GM23338 (cell line): ENCODE results near the gene PHC1. TPM values are rescaled to one million over a fixed set of nuclear protein-coding genes. Genes with fewer than 3 reads are reported as not detected.

Source experiments
- ATAC-seq: fragments of 200-7000 bp; cut with Tn5 transposase; 3 replicates; pipeline ENCODE4 v1.9.1; 2020
- DNase-seq: peaks from one replicate; pipeline ENCODE4 v3.0.0-alpha.2; 2015; ENCODE audit warnings: low spot score
- H2AFZ ChIP-seq: fragments of 200-600 bp; sonication (generic); 2 replicates; pipeline ENCODE4 v1.8.0; 2016; ENCODE audit warnings: antibody characterized with exemption, mild to moderate bottlenecking, moderate library complexity
- H3F3A ChIP-seq: fragments of 200-600 bp; sonication (generic); replicated peaks from 2 replicates; pipeline ENCODE4 v1.8.0; 2017; ENCODE audit warnings: antibody characterized with exemption, mixed run types, low read depth
- H3K27ac ChIP-seq: fragments of 200-600 bp; sonication (generic); 2 replicates; pipeline ENCODE4 v1.6.1; 2016; ENCODE audit warnings: low read depth
- H3K27me3 ChIP-seq: fragments of 200-600 bp; sonication (generic); 2 replicates; pipeline ENCODE4 v1.8.0; 2016; ENCODE audit warnings: mild to moderate bottlenecking, mixed run types, moderate library complexity; ENCODE audit not compliant: insufficient read depth
- H3K36me3 ChIP-seq: fragments of 200-600 bp; sonication (generic); 2 replicates; pipeline ENCODE4 v1.8.0; 2016; ENCODE audit warnings: mild to moderate bottlenecking; ENCODE audit not compliant: insufficient read depth
- H3K4me1 ChIP-seq: fragments of 200-600 bp; sonication (generic); 2 replicates; pipeline ENCODE4 v1.8.0; 2016; ENCODE audit warnings: mild to moderate bottlenecking, moderate library complexity; ENCODE audit not compliant: insufficient read depth
- H3K4me2 ChIP-seq: fragments of 200-600 bp; sonication (generic); 2 replicates; pipeline ENCODE4 v1.7.1; 2017; ENCODE audit warnings: mixed run types
- H3K4me3 ChIP-seq: fragments of 200-600 bp; sonication (generic); 2 replicates; pipeline ENCODE4 v1.6.1; 2016; ENCODE audit warnings: mixed run types
- H3K79me2 ChIP-seq: fragments of 200-600 bp; sonication (generic); replicated peaks from 2 replicates; pipeline ENCODE4 v1.8.0; 2017; ENCODE audit warnings: mild to moderate bottlenecking; ENCODE audit not compliant: insufficient read depth
- H3K9me2 ChIP-seq: fragments of 200-600 bp; sonication (generic); 2 replicates; pipeline ENCODE4 v1.8.0; 2017; ENCODE audit not compliant: insufficient read depth
- H4K20me1 ChIP-seq: fragments of 200-600 bp; sonication (generic); replicated peaks from 2 replicates; pipeline ENCODE4 v1.8.0; 2017; ENCODE audit warnings: mild to moderate bottlenecking; ENCODE audit not compliant: insufficient read depth
- H3K27ac Mint-ChIP-seq: 2 replicates; pipeline ENCODE4 v1.8.0; 2020; ENCODE audit warnings: inconsistent platforms, mild to moderate bottlenecking, moderate library complexity, mixed read lengths
- H3K27me3 Mint-ChIP-seq: 3 replicates; pipeline ENCODE4 v1.8.0; 2022; ENCODE audit warnings: low read depth, mild to moderate bottlenecking, moderate library complexity, mixed read lengths, inconsistent platforms; ENCODE audit not compliant: insufficient read depth, poor library complexity
- H3K36me3 Mint-ChIP-seq: 3 replicates; pipeline ENCODE4 v1.8.0; 2021; ENCODE audit warnings: low read depth, mild to moderate bottlenecking, inconsistent platforms, moderate library complexity, mixed read lengths
- H3K4me1 Mint-ChIP-seq: 3 replicates; pipeline ENCODE4 v1.8.0; 2020; ENCODE audit warnings: mild to moderate bottlenecking, inconsistent platforms, mixed read lengths
- H3K4me3 Mint-ChIP-seq: 3 replicates; pipeline ENCODE4 v1.8.0; 2021; ENCODE audit warnings: moderate library complexity, mild to moderate bottlenecking, inconsistent platforms, mixed read lengths
- H3K9me3 Mint-ChIP-seq: 3 replicates; pipeline ENCODE4 v1.8.0; 2020; ENCODE audit warnings: moderate library complexity, mild to moderate bottlenecking, inconsistent platforms, mixed read lengths
- CTCF ChIP-seq, 2 experiments: fragments of 200-600 bp in 1 of 2; sonication (generic) in 1 of 2; conservative IDR thresholded peaks; 2 replicates each; pipeline versions ENCODE4 v1.5.1 to v1.6.1; 2016 to 2017; ENCODE audit warnings: antibody characterized with exemption in 2 of 2, low read depth in 2 of 2, mild to moderate bottlenecking in 2 of 2, moderate library complexity in 1 of 2
- EZH2 ChIP-seq: fragments of 200-600 bp; sonication (generic); IDR thresholded peaks from one replicate; pipeline ENCODE4 v1.8.0; 2017; ENCODE audit warnings: antibody characterized with exemption, mild to moderate bottlenecking, low read depth; ENCODE audit not compliant: unreplicated experiment
- JUNB ChIP-seq: IDR thresholded peaks from one replicate; pipeline ENCODE4 v1.6.1; 2016; ENCODE audit warnings: antibody characterized with exemption; ENCODE audit not compliant: unreplicated experiment
- ZNF331 ChIP-seq: fragments of 250-450 bp; sonication (Bioruptor Pico); IDR thresholded peaks from 2 replicates; pipeline ENCODE4 v1.5.0; 2020; ENCODE audit warnings: low read depth, mild to moderate bottlenecking, moderate library complexity
- ZNF462 ChIP-seq: fragments of 250-450 bp; sonication (Bioruptor Pico); IDR thresholded peaks from 2 replicates; pipeline ENCODE4 v1.5.0; 2020; ENCODE audit warnings: mild to moderate bottlenecking, moderate library complexity
- polyA plus RNA-seq: library from polyadenylated mRNA; unstranded; fragments of >200 nt; fragmentation: Nextera tagmentation; extraction: Ambion mirVana; gene quantifications from 2 replicates; pipeline ENCODE4 v1.2.1, GENCODE V29; 2016
- total RNA-seq: library from RNA; depleted of rRNA; stranded (reverse); fragments of >200 nt; shearing (Covaris generic); gene quantifications from 2 replicates; pipeline ENCODE4 v1.2.3, GENCODE V29; 2014

The PHC1 gene
- total and polyA plus RNA-seq, 2 experiments from 2014 or later, result 303 to 1,069 TPM

GRCh38 chr12:8956772-8957171 is 42.5 kb downstream of the PHC1 start (continued):
- TF ChIP-seq ZNF462 (CRISPR knock-in tag) (no peak), JUNB (no peak), CTCF (conservative IDR thresholded peaks at IDR 0.05; ENCODE audit: low read depth in 2 of 2) (no peak), EZH2 (no peak)

DNA sequence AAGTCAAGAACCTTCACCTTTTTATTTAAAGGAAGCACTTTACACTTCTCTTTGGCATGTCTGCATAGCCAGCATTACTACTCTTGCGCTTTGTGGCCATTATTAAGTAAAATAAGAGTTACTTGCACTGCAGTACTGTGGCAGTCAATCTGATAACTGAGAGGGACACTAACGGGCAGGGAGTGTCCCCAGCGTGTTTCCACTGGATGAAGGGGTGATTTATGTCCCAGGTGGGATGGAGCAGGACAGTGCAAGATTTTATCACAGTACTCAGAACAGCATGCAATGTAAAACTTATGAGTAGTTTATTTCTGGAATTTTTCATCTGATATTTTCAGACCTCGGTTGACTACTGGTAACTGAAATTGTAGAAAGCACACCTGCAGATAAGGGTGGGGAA is 43.3 kb downstream of the PHC1 start:
- H3F3A ChIP-seq, result peaks cover 3% of the 10 kb centered on the region; the same call in 1 of the 2 replicates

More for the DNA sequence above, 43.3 kb downstream of the PHC1 start:
- no peak overlapping the region for H2AFZ ChIP-seq
- Mint-ChIP-seq H3K9me3 (peaks cover 51% of the 10 kb centered on the region), H3K27ac (no peak overlapping the region), H3K4me1 (no peaks in the 10 kb centered on the region), H3K4me3 (no peak overlapping the region), H3K36me3 (peaks cover 74% of the 10 kb centered on the region), H3K27me3 (peaks cover 1% of the 10 kb centered on the region)
- H3K27ac ChIP-seq, result no peak overlapping the region
- no peak overlapping the region for H3K4me3 ChIP-seq
- no peaks in the 10 kb centered on the region for H3K79me2 ChIP-seq
- H3K4me1 ChIP-seq, result no peaks in the 10 kb centered on the region
- no peak for TF ChIP-seq ZNF331 (CRISPR knock-in tag)
- no peak overlapping the region for H3K4me2 ChIP-seq
- no peaks in the 10 kb centered on the region for H4K20me1 ChIP-seq
- H3K9me2 ChIP-seq, result no peaks in the 10 kb centered on the region
- H3K36me3 ChIP-seq, result peaks cover 20% of the 10 kb centered on the region; the same call in 1 of the 2 replicates
- ATAC-seq (no peak), DNase-seq (no peak)
- no peaks in the 10 kb centered on the region for H3K27me3 ChIP-seq
